Upper lobe of left lung (tissue), 6 donors: ENCODE data around the gene PAEP. TPM values are rescaled to one million over a fixed set of nuclear protein-coding genes. Genes with fewer than 3 reads are reported as not detected.
"Not testable (repeated sequence)": the region's sequence is repeated elsewhere in the genome, so short reads cannot be mapped to it uniquely, and the experiment has no call there.

ENCODE experiments used
- ATAC-seq, 2 donors: fragments of 200-7000 bp; cut with Tn5 transposase; one replicate each; pipeline ENCODE4 v1.9.1; 2022; ENCODE audit warnings: mild to moderate bottlenecking in 2 of 2, moderate library complexity in 2 of 2; ENCODE audit not compliant: low FRiP score in 2 of 2
- DNase-seq, 2 donors: peaks; one replicate each; pipeline ENCODE4 v3.0.0-alpha.2; 2019 to 2020
- H3K27ac ChIP-seq, 4 donors: fragments of 200-600 bp; sonication (generic); one replicate each; pipeline ENCODE4 v1.5.1; 2016 to 2019
- H3K27me3 ChIP-seq, 4 donors: fragments of 200-600 bp; sonication (generic); one replicate each; pipeline ENCODE4 v1.5.1; 2017 to 2019
- H3K36me3 ChIP-seq, 4 donors: fragments of 200-600 bp; sonication (generic); one replicate each; pipeline ENCODE4 v1.5.1; 2016 to 2019
- H3K4me1 ChIP-seq, 4 donors: fragments of 200-600 bp; sonication (generic); one replicate each; pipeline ENCODE4 v1.5.1; 2018 to 2019
- H3K4me3 ChIP-seq, 4 donors: fragments of 200-600 bp; sonication (generic); one replicate each; pipeline ENCODE4 v1.5.1; 2017 to 2019; ENCODE audit warnings: mild to moderate bottlenecking in 2 of 4, moderate library complexity in 1 of 4
- H3K9me3 ChIP-seq, 4 donors: fragments of 200-600 bp; sonication (generic); one replicate each; pipeline ENCODE4 v1.5.1; 2018 to 2019
- CTCF ChIP-seq, 6 experiments: fragments of 450-650 bp in 4 of 6; fragments of 200-600 bp in 2 of 6; sonication (generic) in 2 of 6; IDR thresholded peaks; one replicate each; pipeline ENCODE4 v1.5.1; 2016 to 2019; ENCODE audit warnings: antibody characterized with exemption in 6 of 6
- EP300 ChIP-seq, 4 donors: sonication (generic); formaldehyde crosslinking; IDR thresholded peaks; one replicate each; pipeline ENCODE4 v1.5.1; 2017; ENCODE audit warnings: antibody characterized with exemption in 4 of 4, control low read depth in 2 of 4
- POLR2A ChIP-seq, 4 donors: fragments of 450-650 bp; IDR thresholded peaks; one replicate each; pipeline ENCODE4 v1.5.1; 2016 to 2017; ENCODE audit warnings: antibody characterized with exemption in 4 of 4, mild to moderate bottlenecking in 2 of 4
- POLR2AphosphoS5 ChIP-seq, 2 donors: sonication (generic); formaldehyde crosslinking; IDR thresholded peaks; one replicate each; pipeline ENCODE4 v1.5.1; 2017; ENCODE audit warnings: antibody characterized with exemption in 2 of 2
- WGBS, 2 donors: methylation state at CpG; one replicate each; pipeline ENCODE4 v1.1.5; 2017 to 2018; 5-methylcytosine and 5-hydroxymethylcytosine counted together
- total RNA-seq, 6 donors: library from RNA; depleted of rRNA in 4 of 6; stranded (reverse); fragments of >200 nt in 4 of 6; gene quantifications; one replicate each; pipeline versions ENCODE4 v1.1.0 to v1.2.1, GENCODE V29; 2016 to 2021
- donor health status: DM: no; HTN: no; CAD: no; lungs with moderate emphysema.
- donor health status: DM: no; HTN: yes; CAD: no; lungs with severe emphysema.

The PAEP gene
- total RNA-seq, 6 donors from 2014 or later, result 6.3 TPM; not detected in 5

GRCh38 chr9:135546792-135547617 is 14.6 kb upstream of the PAEP start:
- not testable (repeated sequence) for H3K9me3 ChIP-seq, ATAC-seq, H3K36me3 ChIP-seq, H3K4me1 ChIP-seq, H3K27ac ChIP-seq, H3K27me3 ChIP-seq, H3K4me3 ChIP-seq
- peak in 1 of 2 donors; percentile 51 for DNase-seq
- 76 to 80% methylated on average over 8 to 14 of the region's 21 CpGs for WGBS, 2 donors

- 73 to 79% methylated on average over 9 to 28 of the region's 28 CpGs for WGBS, 2 donors
- H3K36me3 ChIP-seq, result no peaks in the 10 kb centered on the region
- H3K27me3 ChIP-seq, result no peaks in the 10 kb centered on the region
- H3K27ac ChIP-seq, result no peak overlapping the region
- DNase-seq (peak in 1 of 2 donors; percentile 65), ATAC-seq (no peak)
- TF ChIP-seq POLR2A (IDR thresholded peaks at IDR 0.05) (no peak), POLR2AphosphoS5 (IDR thresholded peaks at IDR 0.05) (no peak), EP300 (IDR thresholded peaks at IDR 0.05) (no peak), CTCF (IDR thresholded peaks at IDR 0.05) (no peak)
- no peak overlapping the region for H3K4me3 ChIP-seq
- H3K4me1 ChIP-seq, result no peaks in the 10 kb centered on the region
- H3K9me3 ChIP-seq, result no peaks in the 10 kb centered on the region
Observed at GRCh38 chr9:135547756-135548736, 13.5 kb upstream of the PAEP start.

GRCh38 chr9:135549478-135550343 is 11.8 kb upstream of the PAEP start:
- DNase-seq, result peak in 1 of 2 donors; percentile 58
- 80 to 91% methylated on average over 13 to 19 of the region's 28 CpGs for WGBS, 2 donors
- H3K4me3 ChIP-seq, ATAC-seq, H3K9me3 ChIP-seq, H3K4me1 ChIP-seq, H3K36me3 ChIP-seq, H3K27me3 ChIP-seq, H3K27ac ChIP-seq: not testable (repeated sequence)

- no peak overlapping the region for H3K27ac ChIP-seq
- no peak for ATAC-seq
- H3K27me3 ChIP-seq, result no peaks in the 10 kb centered on the region
- 81 to 84% methylated on average over 13 to 17 of the region's 17 CpGs for WGBS, 2 donors
- H3K4me3 ChIP-seq, result no peak overlapping the region
- no peaks in the 10 kb centered on the region for H3K4me1 ChIP-seq
- TF ChIP-seq POLR2A (IDR thresholded peaks at IDR 0.05) (no peak), EP300 (IDR thresholded peaks at IDR 0.05) (no peak), POLR2AphosphoS5 (IDR thresholded peaks at IDR 0.05) (no peak)
- no peaks in the 10 kb centered on the region for H3K36me3 ChIP-seq
- DNase-seq, result peak in 1 of 2 donors; percentile 63
- H3K9me3 ChIP-seq, result no peaks in the 10 kb centered on the region
Observed at GRCh38 chr9:135550344-135550918, 11.1 kb upstream of the PAEP start.

- no peak for ATAC-seq
- WGBS, 2 donors, result 52% methylated on average over 7 to 14 of the region's 14 CpGs
- H3K36me3 ChIP-seq, result no peaks in the 10 kb centered on the region
- H3K4me3 ChIP-seq, result no peak overlapping the region
- no peak overlapping the region for H3K27ac ChIP-seq
- no peaks in the 10 kb centered on the region for H3K9me3 ChIP-seq
- no peaks in the 10 kb centered on the region for H3K27me3 ChIP-seq
- no peaks in the 10 kb centered on the region for H3K4me1 ChIP-seq
- TF ChIP-seq CTCF (IDR thresholded peaks at IDR 0.05), result no peak
- TF ChIP-seq POLR2AphosphoS5 (IDR thresholded peaks at IDR 0.05), result no peak
- DNase-seq, result peak in 1 of 2 donors; percentile 39
Observed at GRCh38 chr9:135551031-135551430, 10.5 kb upstream of the PAEP start.
